Neuron (in vitro differentiated cells): ENCODE data around the gene NDRG3.
A peak's percentile ranks its signal among the peaks of the same experiment; 100 is the strongest.

Experiments used
- H2AFZ ChIP-seq: one replicate; pipeline ENCODE4 v1.6.1; 2013; ENCODE audit warnings: low read depth, mild to moderate bottlenecking, inconsistent platforms, low read length, moderate library complexity
- H3K27me3 ChIP-seq: one replicate; pipeline ENCODE4 v1.6.1; 2013; ENCODE audit warnings: low read length; ENCODE audit not compliant: insufficient read depth
- H3K36me3 ChIP-seq: one replicate; pipeline ENCODE4 v1.6.1; 2013; ENCODE audit warnings: low read length; ENCODE audit not compliant: insufficient read depth
- H3K4me1 ChIP-seq: one replicate; pipeline ENCODE4 v1.6.1; 2013; ENCODE audit warnings: low read length; ENCODE audit not compliant: insufficient read depth
- H3K4me3 ChIP-seq: 2 replicates; pipeline ENCODE4 v1.5.1; 2013; ENCODE audit warnings: mild to moderate bottlenecking, low read length, moderate library complexity
- H3K9me3 ChIP-seq: one replicate; pipeline ENCODE4 v1.6.1; 2013; ENCODE audit warnings: low read length

Gene NDRG3

GRCh38 chr20:36745927-36746659, at the start of gene NDRG3:
Gene NDRG3 (minus strand): TSS chr20:36746090. CDS start chr20:36721735, 24,355 bp downstream.
- no peaks in the 10 kb centered on the region for H3K27me3 ChIP-seq
- H3K4me3 ChIP-seq: peak within 1 kb of the TSS; percentile 68
- peaks cover 4% of the 10 kb centered on the region for H3K36me3 ChIP-seq
- H2AFZ ChIP-seq: peak within 1 kb of the TSS; percentile 73
- H3K9me3 ChIP-seq: no peaks in the 10 kb centered on the region
- H3K4me1 ChIP-seq: peaks cover 6% of the 10 kb centered on the region

DNA sequence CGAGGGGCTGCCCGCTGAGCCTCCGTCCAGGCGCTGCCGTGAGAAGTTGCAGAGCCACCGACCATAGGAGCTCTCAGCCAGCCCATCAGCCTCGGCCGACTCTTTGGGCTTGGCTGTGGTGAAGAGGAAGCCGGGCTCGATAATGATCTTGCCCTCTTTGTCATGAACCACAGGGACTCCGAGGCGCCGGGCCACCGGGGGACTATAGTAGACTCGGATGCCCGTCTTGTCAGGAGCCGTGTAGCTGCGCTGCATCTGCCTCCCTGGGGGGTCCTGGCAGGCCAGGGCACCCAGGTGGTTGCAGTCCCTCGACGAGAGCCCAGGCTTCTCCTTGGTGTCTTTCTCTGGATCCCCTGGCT, 48.2 kb upstream of the NDRG3 start:
- H3K27me3 ChIP-seq: no peaks in the 10 kb centered on the region
- H3K4me3 ChIP-seq: no peak overlapping the region
- H3K4me1 ChIP-seq: no peaks in the 10 kb centered on the region
- H3K9me3 ChIP-seq: no peaks in the 10 kb centered on the region
- H3K36me3 ChIP-seq: peaks cover 78% of the 10 kb centered on the region
- no peak overlapping the region for H2AFZ ChIP-seq

DNA sequence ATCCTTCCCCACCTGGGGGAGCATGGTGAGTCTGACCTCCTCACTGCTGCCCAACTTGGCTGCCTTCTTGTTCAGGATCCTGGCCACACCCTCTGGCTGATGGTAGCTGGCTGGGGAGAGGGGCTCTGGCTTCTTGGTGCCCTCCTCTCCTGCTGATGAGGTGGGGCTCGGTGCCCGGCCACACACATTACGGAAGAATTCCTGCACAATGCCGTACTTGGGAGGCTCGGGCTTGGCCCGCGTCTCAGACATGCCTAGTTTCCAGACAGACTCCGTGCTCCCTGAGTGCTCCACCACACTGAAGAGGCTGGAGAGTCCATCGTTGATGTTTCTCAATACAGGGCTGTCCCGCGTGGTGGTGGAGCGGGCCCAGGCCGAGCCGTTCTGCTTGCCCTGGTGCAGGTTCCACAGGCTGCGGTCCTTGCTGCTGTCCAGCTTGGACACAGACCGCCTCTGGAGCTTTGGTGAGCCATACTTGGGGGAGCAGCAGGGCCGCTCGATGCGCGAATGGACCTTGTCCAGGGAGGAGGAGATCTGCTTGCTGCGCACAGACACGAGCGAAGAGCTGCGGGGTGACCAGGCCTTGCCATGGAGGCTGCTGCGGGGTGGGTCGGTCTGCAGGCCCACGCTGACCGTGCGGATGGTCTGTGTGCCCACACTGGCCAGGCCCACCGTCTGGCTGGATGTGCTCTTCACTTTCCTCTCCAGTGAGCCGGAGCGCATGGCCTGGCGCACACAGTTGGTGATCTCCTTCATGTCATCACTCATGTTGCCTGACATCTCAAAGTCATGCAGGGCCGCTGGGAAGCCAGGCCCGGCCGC, 47.6 kb upstream of the NDRG3 start:
- H2AFZ ChIP-seq: no peak overlapping the region
- no peaks in the 10 kb centered on the region for H3K27me3 ChIP-seq
- H3K36me3 ChIP-seq: peaks cover 77% of the 10 kb centered on the region
- H3K4me1 ChIP-seq: no peaks in the 10 kb centered on the region
- H3K9me3 ChIP-seq: no peaks in the 10 kb centered on the region
- no peak overlapping the region for H3K4me3 ChIP-seq

DNA sequence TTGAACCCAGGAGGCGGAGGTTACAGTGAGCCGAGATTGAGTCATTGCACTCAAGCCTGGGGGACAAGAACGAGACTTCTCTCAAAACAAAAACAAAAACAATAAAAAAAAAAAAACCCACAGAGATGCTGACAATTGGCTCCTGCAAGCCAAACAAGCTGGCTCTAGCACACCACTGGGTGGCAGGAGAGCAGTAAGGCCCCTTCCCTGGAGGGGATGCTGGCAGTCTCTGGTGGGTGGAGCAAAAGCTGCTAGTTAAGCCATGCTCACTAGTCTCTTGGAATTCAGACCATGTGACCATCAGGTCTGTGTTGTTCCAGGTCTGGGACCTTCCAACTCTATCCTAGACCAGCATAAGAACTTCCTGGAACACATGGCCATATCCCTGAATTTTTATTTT, 46.5 kb upstream of the NDRG3 start:
- Histone ChIP-seq H3K27me3 (no peaks in the 10 kb centered on the region), H3K4me3 (no peak overlapping the region), H3K36me3 (peaks cover 66% of the 10 kb centered on the region), H3K4me1 (no peaks in the 10 kb centered on the region), H2AFZ (no peak overlapping the region), H3K9me3 (no peaks in the 10 kb centered on the region)

DNA sequence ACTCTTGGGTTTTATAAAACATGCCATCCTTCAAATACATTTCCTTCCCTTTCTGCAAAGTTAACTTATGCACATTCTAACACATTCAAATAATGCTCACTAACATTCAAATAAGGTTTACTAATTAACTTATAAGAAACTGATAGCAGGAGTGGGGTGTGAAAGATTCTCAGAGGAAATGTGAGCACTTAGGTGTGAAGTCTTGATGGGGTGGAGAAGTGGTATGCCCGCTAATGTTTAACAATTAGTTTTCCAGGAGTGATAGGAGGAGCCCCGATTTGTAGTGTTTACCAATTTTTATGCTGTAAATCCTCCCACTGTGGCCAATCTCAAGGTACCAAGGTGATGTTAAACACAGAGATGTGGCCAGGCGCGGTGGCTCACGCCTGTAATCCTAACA, 46.0 kb upstream of the NDRG3 start:
- no peak overlapping the region for H2AFZ ChIP-seq
- H3K36me3 ChIP-seq: peaks cover 61% of the 10 kb centered on the region
- no peak overlapping the region for H3K4me3 ChIP-seq
- no peaks in the 10 kb centered on the region for H3K9me3 ChIP-seq
- no peaks in the 10 kb centered on the region for H3K27me3 ChIP-seq
- no peaks in the 10 kb centered on the region for H3K4me1 ChIP-seq

DNA sequence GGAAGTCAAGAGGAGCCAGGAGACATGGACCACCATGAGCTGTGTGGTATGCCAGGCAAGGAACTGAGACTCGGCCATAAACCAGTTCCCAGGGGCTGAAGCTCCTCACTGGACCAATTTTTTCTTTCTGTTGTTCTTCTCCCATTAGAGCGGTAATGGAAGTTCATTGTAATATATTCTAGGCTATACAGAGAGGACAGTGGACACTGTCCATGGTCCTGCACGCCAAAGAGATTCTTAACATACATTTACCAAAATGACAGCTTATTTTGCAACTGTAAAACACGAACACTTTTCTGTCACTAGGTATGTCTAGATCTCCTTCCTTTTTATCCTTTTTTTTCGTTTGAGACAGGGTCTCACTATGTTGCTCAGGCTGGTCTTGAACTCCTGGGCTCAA, 40.8 kb upstream of the NDRG3 start:
- H3K36me3 ChIP-seq: peaks cover 51% of the 10 kb centered on the region
- no peaks in the 10 kb centered on the region for H3K27me3 ChIP-seq
- no peaks in the 10 kb centered on the region for H3K4me1 ChIP-seq
- H2AFZ ChIP-seq: no peak overlapping the region
- no peaks in the 10 kb centered on the region for H3K9me3 ChIP-seq
- no peak overlapping the region for H3K4me3 ChIP-seq

DNA sequence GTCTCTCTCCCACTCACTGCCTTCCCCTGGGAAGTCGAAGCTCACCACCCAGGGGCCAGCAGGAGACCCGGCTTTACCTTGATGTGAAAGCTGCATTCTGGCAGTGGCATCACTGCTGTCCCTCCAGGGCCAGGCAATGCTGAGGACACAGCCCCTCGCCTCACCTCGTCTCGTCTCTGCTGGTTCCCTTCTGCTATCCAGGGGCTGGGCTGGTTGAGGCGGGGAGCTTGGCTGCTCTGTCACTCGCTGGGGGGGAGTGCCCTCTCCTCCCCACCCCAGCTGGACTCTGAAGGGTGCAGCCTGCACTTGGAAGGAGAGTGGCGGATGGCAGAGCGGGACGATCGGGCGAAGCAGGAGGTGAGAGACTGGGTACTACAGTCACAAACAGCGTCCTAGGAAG, 40.4 kb upstream of the NDRG3 start:
- no peaks in the 10 kb centered on the region for H3K4me1 ChIP-seq
- H3K9me3 ChIP-seq: no peaks in the 10 kb centered on the region
- no peak overlapping the region for H3K4me3 ChIP-seq
- peaks cover 46% of the 10 kb centered on the region for H3K36me3 ChIP-seq
- no peak overlapping the region for H2AFZ ChIP-seq
- no peaks in the 10 kb centered on the region for H3K27me3 ChIP-seq

- Histone ChIP-seq H3K36me3 (peaks cover 44% of the 10 kb centered on the region), H3K9me3 (no peaks in the 10 kb centered on the region), H2AFZ (no peak overlapping the region), H3K27me3 (no peaks in the 10 kb centered on the region), H3K4me1 (no peaks in the 10 kb centered on the region), H3K4me3 (no peak overlapping the region)
These were observed 39.4 kb upstream of the NDRG3 start for GRCh38 chr20:36785308-36785707.

DNA sequence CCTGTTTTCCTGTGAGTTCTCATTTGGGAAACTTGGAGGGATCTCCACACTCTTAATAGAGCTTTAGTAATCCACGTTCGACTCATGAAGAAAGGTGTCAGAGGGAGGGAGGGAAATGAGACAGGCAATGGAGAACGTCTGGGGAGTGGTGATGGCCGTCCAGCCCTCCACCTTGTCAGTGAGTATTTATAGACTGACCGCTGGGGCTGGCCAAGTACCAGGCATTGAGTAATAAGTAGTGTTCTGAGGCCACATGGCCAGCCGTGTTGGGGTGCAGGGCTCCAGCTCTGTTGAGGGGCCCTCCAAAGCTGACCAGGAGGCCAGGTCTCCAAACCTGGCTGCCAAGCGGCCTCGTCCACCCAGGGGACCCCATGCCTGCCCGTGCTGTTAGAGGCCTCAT, 39.0 kb upstream of the NDRG3 start:
- no peaks in the 10 kb centered on the region for H3K27me3 ChIP-seq
- no peaks in the 10 kb centered on the region for H3K4me1 ChIP-seq
- H2AFZ ChIP-seq: no peak overlapping the region
- H3K4me3 ChIP-seq: no peak overlapping the region
- H3K36me3 ChIP-seq: peaks cover 44% of the 10 kb centered on the region
- H3K9me3 ChIP-seq: no peaks in the 10 kb centered on the region

DNA sequence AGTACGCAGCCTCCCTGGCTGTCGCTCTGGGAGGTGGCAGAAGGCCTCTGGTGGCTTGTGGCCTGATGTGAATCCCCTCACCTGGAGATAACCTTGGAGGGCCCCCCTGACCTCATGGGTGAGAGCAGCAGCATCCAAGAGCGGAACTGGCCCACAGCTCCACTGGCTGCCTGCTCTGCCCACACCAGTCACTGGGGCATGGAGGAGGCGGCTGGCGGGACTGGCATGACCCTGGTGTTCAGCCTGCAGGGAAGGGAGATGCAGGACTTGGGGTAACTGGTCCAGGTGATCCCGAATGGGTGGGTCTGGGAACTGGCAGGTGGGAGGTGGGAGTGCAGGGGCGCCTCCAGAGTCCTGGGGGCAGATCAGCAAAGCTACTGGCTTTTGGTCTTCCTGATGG, 38.2 kb upstream of the NDRG3 start:
- Histone ChIP-seq H3K36me3 (peaks cover 40% of the 10 kb centered on the region), H3K27me3 (no peaks in the 10 kb centered on the region), H3K9me3 (no peaks in the 10 kb centered on the region), H2AFZ (no peak overlapping the region), H3K4me3 (no peak overlapping the region), H3K4me1 (no peaks in the 10 kb centered on the region)

GRCh38 chr20:36779656-36780025, 33.8 kb upstream of the NDRG3 start:
- H2AFZ ChIP-seq: no peak overlapping the region
- no peak overlapping the region for H3K4me3 ChIP-seq
- no peaks in the 10 kb centered on the region for H3K4me1 ChIP-seq
- H3K9me3 ChIP-seq: no peaks in the 10 kb centered on the region
- no peaks in the 10 kb centered on the region for H3K27me3 ChIP-seq
- H3K36me3 ChIP-seq: peaks cover 15% of the 10 kb centered on the region

DNA sequence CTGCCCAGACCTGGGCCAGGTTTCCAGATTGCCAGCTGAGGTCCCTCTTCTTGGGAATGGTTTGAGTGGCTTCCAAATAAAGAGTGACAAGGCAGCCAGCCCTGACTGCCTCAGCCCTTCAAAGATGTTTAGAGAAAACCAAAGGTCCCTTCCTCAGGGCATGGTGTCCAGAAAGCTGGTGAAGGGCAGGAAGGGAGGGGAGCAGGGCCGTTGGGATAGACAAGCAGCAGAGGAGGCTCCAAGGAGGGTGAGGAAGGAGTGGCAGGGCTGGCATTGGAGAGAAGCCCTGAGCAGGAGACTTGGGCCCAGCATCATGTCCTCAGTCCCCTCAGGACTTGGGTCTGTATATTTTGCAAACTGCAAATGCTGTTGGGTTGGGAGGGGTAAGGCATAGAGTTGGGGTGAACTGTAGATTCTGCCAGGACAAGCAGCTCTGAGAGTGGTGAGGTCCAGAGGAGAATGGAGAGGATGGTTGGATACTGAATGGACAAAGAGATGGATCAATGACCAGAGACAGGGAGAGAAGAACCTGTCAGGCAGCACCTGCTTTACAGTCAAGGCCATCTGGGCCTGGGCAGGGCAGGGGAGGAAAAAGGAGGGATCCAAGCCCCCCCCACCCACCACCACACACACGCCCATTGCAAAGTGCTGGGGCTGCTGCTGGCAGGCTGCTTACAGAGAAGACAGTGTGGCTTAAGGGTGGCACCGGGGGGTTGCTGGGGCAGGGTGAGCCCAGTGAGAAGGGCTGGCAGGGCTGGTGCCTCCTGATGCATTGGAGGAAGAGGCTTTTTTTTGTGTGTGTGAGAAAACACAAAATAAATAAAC, 33.2 kb upstream of the NDRG3 start:
- Histone ChIP-seq H3K36me3 (peaks cover 9% of the 10 kb centered on the region), H2AFZ (no peak overlapping the region), H3K4me1 (no peaks in the 10 kb centered on the region), H3K4me3 (no peak overlapping the region), H3K9me3 (no peaks in the 10 kb centered on the region), H3K27me3 (no peaks in the 10 kb centered on the region)

- H3K27me3 ChIP-seq: no peaks in the 10 kb centered on the region
- H2AFZ ChIP-seq: no peak overlapping the region
- H3K36me3 ChIP-seq: no peaks in the 10 kb centered on the region
- H3K4me3 ChIP-seq: no peak overlapping the region
- no peaks in the 10 kb centered on the region for H3K9me3 ChIP-seq
- peaks cover 5% of the 10 kb centered on the region for H3K4me1 ChIP-seq
These were observed 31.7 kb upstream of the NDRG3 start for GRCh38 chr20:36777576-36777975.
